NK-92 (cell line): Measurements from ENCODE around the gene LETMD1.
A peak's percentile ranks its signal among the peaks of the same experiment; 100 is the strongest.
"Not testable (repeated sequence)": the region's sequence is repeated elsewhere in the genome, so short reads cannot be mapped to it uniquely, and the experiment has no call there.

Experiments used
- DNase-seq: peaks from one replicate; lab custom pipeline; 2025; ENCODE audit not compliant: unreplicated experiment; lab: John Stamatoyannopoulos, UW

LETMD1 gene, protein sequence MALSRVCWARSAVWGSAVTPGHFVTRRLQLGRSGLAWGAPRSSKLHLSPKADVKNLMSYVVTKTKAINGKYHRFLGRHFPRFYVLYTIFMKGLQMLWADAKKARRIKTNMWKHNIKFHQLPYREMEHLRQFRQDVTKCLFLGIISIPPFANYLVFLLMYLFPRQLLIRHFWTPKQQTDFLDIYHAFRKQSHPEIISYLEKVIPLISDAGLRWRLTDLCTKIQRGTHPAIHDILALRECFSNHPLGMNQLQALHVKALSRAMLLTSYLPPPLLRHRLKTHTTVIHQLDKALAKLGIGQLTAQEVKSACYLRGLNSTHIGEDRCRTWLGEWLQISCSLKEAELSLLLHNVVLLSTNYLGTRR

DNA sequence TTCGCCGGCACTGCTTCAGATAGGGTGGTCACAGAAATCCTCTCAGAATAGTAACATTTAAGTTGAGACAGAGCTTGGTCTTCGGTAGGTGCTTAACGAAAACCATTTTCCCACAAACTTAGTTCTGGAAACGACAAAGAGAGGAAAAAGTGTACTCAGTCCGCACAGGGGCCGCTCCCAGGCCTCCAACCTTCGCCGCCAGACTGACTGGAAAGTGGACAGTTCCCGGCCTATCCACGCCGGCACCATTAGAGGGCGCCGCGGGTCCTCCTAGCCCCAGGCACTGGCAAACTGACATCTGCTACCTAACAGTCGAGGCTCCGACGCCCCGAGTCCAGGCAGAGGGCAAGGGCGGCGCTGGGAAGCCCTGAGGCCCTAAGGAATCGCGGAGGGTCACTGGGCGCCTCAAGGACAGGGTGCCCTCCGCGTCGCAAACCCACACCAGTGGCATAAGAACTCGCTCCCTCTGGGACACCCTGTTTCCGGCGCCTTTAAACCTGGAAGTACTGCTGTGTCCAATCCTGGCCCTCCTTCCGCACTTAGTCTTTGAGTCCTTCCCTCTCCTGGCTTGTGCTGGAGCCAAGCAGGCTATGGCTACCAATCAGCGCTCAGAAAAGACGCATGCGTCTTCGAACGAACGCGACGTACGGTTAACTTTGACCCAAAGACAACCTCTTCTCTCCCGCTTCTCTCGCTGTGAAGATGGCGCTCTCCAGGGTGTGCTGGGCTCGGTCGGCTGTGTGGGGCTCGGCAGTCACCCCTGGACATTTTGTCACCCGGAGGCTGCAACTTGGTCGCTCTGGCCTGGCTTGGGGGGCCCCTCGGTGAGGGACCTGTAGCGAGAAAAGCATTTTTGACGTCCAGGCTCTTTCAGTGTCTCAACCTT is at the start of gene LETMD1:
LETMD1 (plus strand) TSS at position 673 of the 886 bp plus-strand sequence; CDS start at position 703, 30 bp downstream.
- DNase-seq = peak; percentile 41

DNA sequence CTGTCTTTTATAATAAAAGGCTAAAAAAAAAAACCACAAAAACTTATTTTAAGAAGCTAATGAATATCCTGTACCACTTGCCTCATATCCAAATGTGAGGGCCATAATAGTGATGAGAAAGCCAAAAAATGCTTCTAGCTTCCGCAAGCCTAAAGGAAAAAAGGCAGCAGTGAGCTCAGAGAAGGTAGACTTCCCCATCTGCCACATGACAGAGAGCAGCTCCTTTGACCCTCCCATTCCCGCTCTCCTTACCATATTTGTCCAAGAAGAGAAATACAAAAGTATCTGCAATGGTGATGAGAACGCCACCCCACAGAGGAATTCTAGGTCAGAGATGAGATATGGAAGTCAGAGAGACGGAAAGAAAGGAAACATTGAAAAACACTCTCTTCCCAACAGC is 49.0 kb upstream of the LETMD1 start:
- no peak for DNase-seq

DNA sequence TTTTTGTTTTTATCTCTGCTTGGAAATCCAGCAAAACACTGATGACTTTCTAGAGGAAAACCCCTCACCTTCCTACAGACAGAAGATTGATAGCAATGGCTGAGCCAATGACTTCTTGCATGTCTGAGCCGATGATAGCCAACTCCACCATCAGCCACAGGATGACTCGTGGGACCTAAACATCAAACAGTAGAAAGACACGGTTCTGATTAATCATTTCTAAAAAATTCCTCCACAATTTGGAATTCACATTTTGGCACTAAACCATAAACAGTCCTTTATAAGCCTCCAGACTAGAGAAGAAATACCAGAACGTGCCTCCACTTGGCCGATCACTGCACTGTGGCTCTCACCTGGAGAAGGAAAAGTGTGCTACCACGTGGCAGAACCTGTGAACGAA is 47.9 kb upstream of the LETMD1 start:
- no peak for DNase-seq

DNA sequence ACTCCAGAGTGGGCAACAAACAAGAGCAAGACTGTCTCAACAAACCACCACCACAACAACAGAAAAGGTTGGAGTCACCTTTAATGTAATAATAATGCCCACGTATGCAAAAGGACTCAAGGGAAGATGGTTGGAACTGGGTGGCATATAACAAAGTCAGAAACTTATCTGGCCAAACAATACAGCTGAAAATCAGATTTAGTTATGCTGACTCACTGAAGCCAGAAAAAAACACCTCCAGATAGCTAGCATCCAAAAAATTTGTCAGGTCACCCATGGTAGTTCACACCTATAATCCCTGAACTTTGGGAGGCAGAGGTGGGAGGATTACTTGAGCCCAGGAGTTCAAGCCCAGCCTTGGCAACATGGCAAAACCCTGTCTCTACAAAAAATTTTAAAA is 46.3 kb upstream of the LETMD1 start:
- DNase-seq = no peak

DNA sequence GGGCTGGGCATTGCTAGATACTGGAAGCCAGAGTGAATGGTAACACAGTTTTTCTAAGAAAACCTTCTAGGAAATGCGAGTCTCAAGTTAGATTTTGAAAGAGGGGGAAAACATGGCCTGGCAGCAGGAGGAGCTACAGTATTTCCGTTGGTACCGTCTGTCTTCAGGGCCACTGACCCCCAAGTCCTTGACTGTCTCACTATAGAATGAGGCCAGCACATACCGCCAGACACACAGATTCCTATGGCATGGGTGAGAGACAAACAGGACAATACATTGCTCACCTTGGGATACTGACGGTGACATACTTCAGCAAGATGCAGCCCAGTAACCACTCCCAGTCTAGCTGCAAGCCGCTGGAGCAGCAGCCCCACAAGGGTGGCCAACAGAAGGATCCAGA is 43.6 kb upstream of the LETMD1 start:
- DNase-seq = no peak

DNA sequence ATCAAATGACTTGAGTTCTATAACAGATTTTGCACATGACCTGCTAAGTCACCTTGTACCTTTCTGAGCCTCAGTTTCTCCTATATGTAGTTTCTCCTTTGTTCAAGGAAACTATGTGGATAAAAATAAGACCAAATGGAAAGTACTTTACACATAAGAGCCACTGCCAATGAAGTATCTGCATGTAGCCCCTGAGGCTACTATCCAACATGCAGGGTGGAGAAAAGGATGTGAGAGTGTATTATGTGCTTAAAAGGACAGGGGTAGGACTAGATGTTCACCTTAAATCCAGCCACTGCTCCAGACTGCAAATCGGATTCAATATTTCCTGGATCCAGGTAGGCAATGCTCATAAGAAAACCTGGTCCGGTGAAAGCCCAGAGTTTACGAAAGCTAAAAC is 43.1 kb upstream of the LETMD1 start:
- DNase-seq = no peak

DNA sequence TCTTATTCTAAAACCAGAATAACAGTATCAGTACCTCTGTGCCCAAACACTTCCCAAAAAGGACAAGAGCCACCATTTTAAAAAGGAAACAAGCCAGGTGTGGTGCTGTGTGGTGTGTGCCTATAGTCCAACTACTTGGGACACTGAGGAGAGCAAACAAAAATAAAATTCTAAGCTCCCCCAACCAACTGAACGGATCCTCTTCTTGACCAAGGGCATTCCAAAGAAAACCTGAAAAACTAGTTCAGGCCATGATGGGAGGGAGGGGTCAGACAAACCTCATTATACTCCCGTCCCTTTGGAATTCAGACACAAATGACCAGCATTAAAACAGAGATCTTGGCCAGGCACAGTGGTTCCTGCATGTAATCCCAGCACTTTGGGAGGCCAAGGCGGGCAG is 42.5 kb upstream of the LETMD1 start:
- DNase-seq = no peak

DNA sequence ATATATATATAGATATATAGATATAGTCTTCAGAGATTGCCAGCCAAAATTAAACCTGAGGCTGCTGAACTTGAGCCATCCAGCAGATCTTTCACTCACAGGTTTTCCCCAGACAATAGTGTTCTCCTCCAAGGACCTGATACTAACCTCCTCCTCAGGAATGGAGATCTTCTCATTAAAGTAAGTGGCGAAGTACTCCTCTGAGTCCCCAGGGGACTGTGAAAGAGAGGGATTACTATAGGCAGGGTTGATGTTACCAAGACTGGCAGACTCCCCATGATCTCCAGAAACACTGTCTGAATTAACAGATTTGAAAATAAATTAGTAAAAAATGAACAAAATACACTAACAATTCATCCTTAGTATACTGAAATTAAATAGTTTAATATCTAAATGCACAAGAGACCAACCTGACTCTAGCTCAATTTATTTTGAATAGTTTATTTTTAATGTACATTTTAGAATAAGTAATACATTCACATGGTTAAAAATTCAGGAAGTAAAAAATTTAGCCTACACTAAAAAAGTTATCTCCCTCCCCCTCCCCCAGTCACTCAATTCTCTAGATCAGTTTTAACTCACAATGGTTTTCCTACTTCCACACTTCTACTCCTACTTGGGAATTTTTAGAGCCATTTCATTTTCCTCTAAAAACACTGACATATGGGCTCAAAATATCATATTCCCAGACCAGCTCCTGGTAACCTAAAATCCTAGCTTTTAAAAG is 39.6 kb upstream of the LETMD1 start:
- no peak for DNase-seq

DNA sequence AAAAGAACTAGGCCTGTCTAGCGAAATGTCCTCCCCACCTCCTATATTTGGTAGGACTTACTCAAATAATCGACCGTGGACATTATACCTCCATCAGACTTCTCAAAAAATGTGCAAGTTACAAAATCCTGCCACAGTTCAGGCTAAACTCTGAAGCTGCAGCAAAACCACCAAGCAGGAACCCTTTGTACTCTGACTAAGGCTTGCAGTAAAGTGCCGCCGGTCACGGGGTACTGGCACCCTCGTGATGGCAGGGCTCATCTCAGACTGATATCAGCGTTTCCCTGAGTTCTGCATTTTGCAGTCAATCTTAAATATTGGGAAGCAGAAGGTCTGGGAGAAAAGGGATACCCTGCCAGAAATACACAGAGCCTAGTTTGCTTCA is 39.1 kb upstream of the LETMD1 start:
- DNase-seq = no peak

DNA sequence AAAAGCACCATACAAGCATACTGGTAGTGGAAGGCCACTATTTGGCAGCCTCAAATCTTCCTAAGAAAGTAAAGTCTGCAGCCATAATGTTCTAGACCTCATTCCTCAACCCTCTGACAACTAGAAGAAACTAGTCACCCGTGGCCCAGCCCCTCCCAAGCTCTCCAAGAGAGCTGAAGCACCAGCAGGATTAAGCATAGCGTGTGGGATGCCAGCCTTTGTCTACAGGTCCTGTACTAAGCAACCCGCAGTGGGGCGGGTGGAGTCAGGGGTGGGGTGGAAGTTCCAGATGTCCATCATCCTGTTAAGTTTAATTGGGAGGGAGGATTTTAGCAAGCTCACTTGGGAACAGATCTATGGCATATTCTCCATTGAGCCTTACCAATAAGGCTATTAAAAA is 36.2 kb upstream of the LETMD1 start:
- DNase-seq = no peak

DNA sequence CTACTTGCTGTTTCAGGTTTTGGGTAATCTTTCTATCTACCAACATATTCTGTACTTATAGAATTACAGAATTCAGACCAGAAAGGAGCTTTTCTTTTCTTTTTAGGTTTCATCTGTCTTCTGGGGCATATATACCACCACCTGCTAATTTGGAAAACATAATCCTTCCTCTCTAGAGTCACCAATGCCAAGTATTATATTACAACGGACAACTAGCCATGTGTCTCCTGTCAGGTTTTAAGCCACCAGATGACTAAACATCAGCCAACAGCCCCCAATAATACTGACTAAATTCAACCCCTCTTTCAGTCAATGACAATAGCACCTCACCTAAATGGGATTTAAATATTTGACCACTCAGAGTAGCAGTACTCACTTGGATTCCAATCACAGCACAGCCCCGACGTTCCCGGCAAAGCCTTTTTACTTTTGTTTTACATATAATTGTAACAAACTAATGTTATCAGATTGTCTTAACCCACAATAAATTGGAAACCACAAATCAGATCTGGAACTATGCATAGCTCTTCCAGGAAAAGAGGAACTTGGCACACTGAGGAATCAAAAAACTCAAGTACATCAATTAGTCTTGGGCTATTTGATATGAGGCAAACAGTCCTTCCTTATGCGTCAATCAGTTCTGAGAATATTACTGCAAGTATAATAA is 35.4 kb upstream of the LETMD1 start:
- DNase-seq = no peak

DNA sequence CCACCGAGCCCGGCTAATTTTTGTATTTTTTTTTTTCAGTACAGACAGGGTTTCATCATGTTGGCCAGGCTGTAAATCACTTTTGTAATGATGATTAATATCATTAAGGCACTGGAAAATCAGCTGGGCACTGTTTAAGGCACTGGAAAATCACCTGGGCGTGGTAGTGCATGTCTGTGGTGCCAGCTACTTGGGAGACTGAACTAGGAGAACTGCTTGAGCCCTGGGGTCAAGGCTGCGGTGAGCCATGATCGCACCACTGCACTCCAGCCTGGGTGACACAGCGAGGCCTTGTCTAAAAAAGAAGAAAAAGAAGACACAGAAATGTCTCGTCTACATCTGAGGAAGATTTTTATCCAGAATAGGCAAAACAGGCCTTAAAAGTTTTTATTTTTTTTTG is 34.7 kb upstream of the LETMD1 start:
- DNase-seq = no peak

DNA sequence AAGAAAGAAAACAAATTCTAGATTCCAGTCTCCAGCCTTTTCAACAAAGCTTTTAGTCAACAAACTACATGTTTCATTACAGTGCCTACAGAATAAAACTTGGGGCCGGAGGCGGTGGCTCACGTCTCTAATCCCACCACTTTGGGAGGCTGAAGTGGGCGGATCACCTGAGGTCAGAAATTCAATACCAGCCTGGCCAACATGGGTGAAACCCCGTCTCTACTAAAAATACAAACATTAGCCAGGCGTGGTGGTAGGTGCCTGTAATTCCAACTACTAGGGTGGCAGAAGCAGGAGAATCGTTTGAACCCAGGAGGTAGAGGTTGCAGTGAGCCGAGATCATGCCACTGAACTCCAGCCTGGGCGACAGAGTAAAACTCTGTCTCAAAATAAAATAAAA is 33.7 kb upstream of the LETMD1 start:
- not testable (repeated sequence) for DNase-seq

DNA sequence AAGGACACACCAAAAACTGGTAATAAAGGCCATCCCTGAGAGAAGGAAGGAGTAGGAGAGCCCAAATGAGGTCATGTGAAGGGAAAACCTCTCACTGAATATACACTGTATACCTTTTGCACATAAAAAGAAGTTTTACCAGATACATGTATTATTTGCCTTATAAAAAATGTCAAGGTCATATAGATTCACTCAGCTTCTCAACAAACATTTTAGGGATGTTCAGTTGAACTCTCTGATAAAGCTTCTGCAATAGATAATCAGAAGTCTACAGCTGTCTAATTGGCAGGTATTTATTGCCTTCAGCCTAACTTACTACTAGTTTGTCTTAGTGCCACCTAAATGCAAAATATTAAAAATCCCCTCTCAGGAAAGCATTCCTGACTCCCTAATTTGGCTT is 30.7 kb upstream of the LETMD1 start:
- DNase-seq = no peak

DNA sequence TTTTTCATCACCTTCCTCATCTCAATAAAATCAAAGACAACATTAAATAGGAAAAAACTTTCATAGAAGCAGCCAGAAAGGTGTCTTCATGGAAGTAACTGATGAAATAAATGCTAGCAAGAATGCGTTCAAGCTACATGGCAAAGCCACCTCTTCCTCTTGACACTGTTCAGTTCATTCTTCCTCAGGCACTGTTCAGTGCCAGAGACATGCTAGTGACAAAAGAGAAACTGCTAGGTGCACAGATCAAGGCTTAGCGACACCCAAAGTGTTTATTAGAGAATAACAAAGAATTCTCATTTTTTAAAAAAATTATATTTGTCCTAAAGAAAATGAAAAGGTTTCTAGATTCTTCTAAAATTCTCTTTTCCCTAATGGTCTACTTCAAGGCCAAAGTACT is 29.2 kb upstream of the LETMD1 start:
- DNase-seq = no peak

DNA sequence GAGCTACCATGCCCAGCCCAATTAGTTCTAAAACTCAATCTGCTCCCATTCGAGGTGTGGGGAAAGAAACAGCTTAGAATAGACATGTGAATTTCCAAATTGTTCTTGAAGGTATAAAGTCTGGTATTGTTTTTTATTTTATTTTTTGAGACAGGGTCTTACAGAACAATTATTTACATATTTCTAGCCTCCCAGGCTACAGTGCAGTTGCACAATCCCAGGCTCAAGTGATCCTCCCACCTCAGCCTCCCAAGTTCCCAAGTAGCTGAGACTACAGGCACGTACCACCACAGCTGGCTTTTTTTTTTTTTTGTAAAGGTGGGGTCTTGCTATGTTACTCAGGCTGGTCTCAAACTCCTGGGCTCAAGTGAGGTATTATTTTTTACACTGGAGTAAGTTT is 28.2 kb upstream of the LETMD1 start:
- DNase-seq = no peak

DNA sequence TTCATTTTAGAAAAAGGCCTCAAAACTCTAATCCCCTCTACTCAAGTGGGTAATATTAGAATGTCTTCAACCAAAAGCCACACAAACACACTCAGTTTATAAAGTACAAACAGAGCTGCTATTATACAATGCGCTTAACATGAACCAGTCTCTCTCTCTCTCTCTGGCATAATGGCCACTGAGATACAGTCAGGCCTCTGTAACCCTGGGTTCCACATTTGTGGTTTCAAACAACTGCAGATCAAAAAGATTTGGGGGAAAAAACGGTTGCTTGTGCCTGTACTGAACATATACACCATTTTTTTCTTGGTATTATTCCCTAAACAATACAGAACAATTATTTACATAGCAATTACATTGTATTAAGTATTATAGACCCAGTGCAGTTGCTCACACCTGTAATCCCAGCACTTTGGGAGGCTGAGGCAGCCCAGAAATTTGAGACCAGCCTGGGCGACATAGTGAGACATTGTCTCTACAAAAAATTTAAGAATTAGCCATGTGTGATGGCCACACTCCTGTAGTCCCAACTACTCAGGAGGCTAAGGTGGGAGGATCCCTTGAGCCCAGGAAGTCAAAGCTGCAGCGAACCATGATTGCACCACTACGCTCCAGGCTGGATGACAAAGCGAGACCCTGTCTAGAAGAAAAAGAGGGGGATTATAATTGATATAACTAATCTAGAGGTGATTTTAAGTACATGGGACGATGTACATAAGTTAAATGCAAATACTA is 27.5 kb upstream of the LETMD1 start:
- no peak for DNase-seq

DNA sequence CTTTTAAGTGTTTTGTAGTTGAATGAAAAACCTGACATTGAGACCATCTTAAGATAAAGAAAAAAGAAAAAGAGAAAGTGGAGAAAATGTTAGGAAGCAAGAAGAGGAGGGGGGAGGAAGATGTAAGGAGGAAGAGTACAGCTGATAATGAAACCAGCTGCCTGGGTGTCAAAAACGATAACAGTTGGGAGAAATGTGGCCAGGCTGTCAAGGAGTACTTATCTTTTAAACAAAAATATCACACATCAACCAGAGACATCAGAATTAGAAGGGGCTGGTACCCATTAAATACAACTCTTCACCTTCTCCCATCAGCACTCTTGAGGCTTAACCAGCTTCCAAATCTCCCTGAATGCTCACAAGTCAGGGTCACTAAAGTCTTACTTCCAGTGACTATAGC is 26.4 kb upstream of the LETMD1 start:
- no peak for DNase-seq

DNA sequence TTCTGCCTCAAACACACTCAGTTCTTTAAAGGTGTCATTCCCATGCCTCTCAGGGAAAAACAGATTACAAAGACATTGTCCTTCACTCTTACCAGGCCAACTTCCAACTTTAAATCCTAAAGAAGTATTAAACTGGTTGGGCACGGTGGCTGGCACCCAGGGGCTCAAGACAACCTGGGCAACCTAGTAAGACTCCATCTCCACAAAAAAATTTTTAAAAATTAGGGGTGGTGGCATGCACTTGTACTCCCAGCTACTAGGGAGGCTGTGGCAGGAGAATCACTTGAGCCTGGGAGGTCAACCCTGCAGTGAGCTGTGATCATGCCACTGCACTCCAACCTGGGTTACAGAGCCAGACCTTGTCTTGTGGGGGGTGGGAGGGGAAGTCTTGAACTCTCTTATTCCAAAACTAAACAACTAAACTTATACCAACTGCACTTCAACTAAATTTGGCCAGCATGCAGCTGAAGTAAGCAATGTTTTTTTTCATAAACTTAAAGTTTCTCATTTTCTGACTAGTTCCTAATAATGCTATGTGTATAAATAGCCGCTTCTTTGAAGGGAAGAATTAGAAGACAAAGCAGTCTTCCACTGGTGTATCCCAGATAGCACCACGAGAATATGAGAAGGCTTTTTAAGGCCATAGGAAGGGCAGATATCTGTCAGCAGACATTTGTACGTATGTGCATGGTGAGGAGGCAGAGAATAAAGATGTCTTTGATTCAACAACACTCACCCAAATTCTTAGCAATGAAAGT is 24.3 kb upstream of the LETMD1 start:
- no peak for DNase-seq

DNA sequence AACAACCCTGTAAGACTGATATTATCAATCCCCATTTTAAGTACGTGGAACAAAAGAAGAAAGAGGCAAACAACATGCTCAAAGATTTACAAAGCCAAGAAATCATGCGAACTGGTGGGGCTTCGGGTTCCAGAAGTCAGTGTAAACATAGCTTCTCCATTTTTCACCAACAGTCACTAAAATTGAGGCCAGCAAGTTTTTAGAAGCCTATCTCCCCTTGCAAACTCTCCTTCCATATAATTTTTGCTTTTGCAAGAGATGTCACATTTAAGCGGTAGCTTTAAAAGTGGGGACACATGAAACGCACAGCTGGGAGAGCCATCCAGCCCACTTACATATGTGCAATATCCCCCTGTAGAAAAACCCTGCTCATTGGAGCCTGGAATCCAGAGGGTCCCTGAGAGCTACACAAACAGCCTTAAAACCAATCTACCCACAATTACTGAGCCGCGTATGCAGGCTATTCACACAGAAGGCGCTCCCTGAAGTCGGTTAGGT is 22.7 kb upstream of the LETMD1 start:
- DNase-seq = no peak
